Measurements from ENCODE around the gene SPATA16.
"Not testable (repeated sequence)": the region's sequence is repeated elsewhere in the genome, so short reads cannot be mapped to it uniquely, and the experiment has no call there.

The SPATA16 gene

GRCh38 chr3:173001622-173002021, 139.4 kb downstream of the SPATA16 start:
- no peak for DNase-seq

- no peak for DNase-seq
These were observed 140.5 kb downstream of the SPATA16 start for GRCh38 chr3:173000553-173000952.

GRCh38 chr3:172993412-172993811, 147.6 kb downstream of the SPATA16 start:
- DNase-seq: no peak

- no peak for DNase-seq
These were observed 149.5 kb downstream of the SPATA16 start for GRCh38 chr3:172991424-172991996.

- no peak for DNase-seq
These were observed 151.7 kb downstream of the SPATA16 start for GRCh38 chr3:172989373-172989772.

GRCh38 chr3:172987273-172987672, 153.8 kb downstream of the SPATA16 start:
- no peak for DNase-seq

GRCh38 chr3:172984914-172985313, 156.1 kb downstream of the SPATA16 start:
- no peak for DNase-seq

- DNase-seq: no peak
These were observed 158.2 kb downstream of the SPATA16 start for GRCh38 chr3:172982736-172983364.

- DNase-seq: no peak
These were observed 159.5 kb downstream of the SPATA16 start for GRCh38 chr3:172981407-172981983.

GRCh38 chr3:172980849-172981248, 160.2 kb downstream of the SPATA16 start:
- no peak for DNase-seq

GRCh38 chr3:172977696-172978095, 163.3 kb downstream of the SPATA16 start:
- DNase-seq: no peak

GRCh38 chr3:172974969-172975368, 166.1 kb downstream of the SPATA16 start:
- DNase-seq: no peak

GRCh38 chr3:172973799-172974198, 167.2 kb downstream of the SPATA16 start:
- DNase-seq: no peak

- no peak for DNase-seq
These were observed 168.3 kb downstream of the SPATA16 start for GRCh38 chr3:172972717-172973116.

- DNase-seq: no peak
These were observed 169.0 kb downstream of the SPATA16 start for GRCh38 chr3:172972067-172972466.

GRCh38 chr3:172968646-172969045, 172.4 kb downstream of the SPATA16 start:
- DNase-seq: no peak

- DNase-seq: no peak
These were observed 175.8 kb downstream of the SPATA16 start for GRCh38 chr3:172965256-172965655.

- not testable (repeated sequence) for DNase-seq
These were observed 180.3 kb downstream of the SPATA16 start for GRCh38 chr3:172960626-172961182.

- DNase-seq: no peak
These were observed 182.5 kb downstream of the SPATA16 start for GRCh38 chr3:172958565-172958964.

- no peak for DNase-seq
These were observed 187.5 kb downstream of the SPATA16 start for GRCh38 chr3:172953571-172953970.

- no peak for DNase-seq
These were observed 189.5 kb downstream of the SPATA16 start for GRCh38 chr3:172951511-172951910.

- no peak for DNase-seq
These were observed 195.0 kb downstream of the SPATA16 start for GRCh38 chr3:172946061-172946460.

GRCh38 chr3:172939651-172940293, 201.3 kb downstream of the SPATA16 start:
- no peak for DNase-seq

GRCh38 chr3:172938788-172939187, 202.2 kb downstream of the SPATA16 start:
- DNase-seq: no peak
